OCI-M2 (cell line): ENCODE data around the gene USP51.
A peak's percentile ranks its signal among the peaks of the same experiment; 100 is the strongest.
"Not testable (repeated sequence)": the region's sequence is repeated elsewhere in the genome, so short reads cannot be mapped to it uniquely, and the experiment has no call there.

Source experiments
- DNase-seq: peaks from one replicate; lab custom pipeline; 2025; ENCODE audit not compliant: unreplicated experiment; lab: John Stamatoyannopoulos, UW

USP51 gene

DNA sequence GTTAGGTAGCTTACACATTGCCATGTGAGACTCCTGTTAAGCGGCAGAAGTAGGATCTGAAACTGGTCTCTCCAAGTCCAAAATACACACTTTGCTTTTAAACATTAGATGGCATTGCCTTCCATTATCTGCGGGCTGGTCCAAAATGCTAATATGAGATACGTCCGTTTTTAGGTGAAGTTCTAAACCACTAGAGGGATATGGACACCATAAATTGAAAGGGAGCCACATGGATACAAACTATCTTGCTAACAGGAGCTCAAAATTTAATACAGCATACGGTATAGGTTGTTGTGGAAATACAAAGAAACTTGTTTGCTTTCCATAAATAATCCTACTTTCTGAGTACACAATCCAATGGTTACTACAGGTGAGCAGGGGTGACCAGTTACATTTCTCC lies 23.9 kb downstream of the USP51 start:
- DNase-seq = not testable (repeated sequence)

DNA sequence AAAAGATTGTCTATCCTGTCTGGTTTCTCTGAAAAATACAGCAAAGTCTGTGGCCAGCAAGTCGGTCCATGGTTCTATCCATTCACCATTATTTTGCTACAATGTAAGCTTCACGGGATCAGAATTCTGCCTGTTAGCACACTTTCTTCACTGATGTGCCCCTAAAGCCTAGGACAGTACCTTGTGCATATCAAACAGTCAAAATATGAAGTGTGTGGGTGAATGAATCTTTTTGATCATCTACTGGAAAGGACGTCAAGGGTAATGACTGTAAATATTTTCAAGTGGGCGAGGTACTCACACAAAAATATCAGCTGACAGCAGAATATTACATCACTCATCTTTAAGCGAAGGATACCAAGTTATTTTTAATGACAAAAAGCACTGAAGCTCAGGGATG lies 24.5 kb downstream of the USP51 start:
- DNase-seq = not testable (repeated sequence)

DNA sequence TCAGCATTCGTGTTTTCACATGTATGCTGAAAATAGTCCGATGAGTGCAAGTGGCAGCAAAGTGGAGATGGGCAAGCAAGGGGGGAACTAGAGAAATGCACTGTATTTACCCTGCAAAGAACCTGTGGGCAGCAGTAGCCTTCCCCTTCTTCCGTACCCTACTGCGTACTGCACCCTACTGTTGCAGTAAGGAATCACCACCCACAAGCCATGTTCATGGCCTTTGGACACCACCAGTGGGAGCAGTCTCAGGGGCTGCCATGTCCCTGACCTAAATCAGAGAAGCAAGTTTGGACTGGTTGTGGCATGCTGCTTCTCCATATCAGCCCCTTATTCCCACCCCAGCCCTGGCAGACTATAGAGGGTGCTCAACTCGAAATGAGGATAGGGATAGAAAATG lies 25.6 kb downstream of the USP51 start:
- not testable (repeated sequence) for DNase-seq

DNA sequence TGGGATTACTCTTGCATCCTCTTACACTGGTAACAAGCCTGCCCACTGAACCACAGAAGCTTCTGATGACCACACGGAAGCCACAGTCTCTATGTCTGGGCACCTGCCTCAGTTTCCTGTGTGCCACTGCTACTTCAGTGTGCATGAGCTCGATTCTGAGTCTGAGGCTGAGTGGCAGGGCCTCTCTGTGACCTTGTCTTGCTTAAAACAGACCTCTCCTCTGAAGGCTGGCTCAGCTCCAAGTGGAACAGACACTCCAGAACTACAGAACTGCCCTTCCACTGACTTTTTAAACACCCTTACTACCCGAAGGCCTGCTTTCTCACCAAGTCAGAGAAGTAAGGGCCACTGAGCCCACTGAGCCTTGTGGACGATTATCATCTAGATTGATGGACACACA lies 29.7 kb downstream of the USP51 start:
- not testable (repeated sequence) for DNase-seq

DNA sequence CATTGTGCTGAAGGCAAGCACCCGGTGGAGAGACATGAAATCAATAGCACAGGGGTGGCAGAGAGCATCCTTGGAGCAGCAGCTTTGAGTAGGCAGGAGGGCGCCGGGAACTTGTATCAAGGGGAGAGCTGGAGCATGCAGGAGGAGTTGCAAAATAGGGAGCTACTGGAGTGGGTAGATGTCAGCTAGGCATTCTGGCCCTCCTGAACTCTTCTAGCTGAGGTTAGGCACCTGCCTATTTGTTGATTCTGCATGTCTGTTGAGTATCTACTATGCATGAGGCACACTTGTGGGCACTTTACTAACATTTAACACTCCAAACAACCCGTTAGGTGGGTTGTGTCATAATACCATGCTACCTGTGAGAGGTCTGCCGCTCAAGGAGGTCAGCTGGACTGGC lies 30.2 kb downstream of the USP51 start:
- DNase-seq = not testable (repeated sequence)

DNA sequence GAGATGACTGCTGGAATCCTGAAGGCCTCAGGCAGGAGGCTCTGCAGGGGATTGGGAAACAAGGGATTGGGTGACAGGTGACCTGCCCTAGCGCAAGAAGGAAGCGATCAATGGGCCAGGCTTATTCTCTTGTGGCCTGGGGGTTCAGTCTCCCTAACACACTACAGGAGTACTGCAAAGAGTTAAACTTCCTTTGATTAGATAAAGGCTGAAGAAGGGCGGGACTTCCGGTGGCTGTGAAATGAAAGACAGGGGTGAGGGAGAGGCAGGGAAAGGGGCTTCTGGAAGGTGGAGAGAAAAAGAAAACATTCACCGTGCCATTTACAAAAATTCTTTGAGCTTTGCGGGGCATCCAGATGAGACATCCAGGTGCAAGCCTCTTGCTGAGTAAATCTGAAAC lies 33.9 kb downstream of the USP51 start:
- not testable (repeated sequence) for DNase-seq

DNA sequence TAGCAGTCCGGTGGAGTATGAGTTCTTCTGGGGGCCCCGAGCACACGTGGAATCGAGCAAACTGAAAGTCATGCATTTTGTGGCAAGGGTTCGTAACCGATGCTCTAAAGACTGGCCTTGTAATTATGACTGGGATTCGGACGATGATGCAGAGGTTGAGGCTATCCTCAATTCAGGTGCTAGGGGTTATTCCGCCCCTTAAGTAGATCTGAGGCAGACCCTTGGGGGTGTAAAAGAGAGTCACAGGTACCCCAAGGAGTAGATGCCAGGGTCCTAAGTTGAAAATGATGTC lies 36.9 kb downstream of the USP51 start:
- no peak for DNase-seq

DNA sequence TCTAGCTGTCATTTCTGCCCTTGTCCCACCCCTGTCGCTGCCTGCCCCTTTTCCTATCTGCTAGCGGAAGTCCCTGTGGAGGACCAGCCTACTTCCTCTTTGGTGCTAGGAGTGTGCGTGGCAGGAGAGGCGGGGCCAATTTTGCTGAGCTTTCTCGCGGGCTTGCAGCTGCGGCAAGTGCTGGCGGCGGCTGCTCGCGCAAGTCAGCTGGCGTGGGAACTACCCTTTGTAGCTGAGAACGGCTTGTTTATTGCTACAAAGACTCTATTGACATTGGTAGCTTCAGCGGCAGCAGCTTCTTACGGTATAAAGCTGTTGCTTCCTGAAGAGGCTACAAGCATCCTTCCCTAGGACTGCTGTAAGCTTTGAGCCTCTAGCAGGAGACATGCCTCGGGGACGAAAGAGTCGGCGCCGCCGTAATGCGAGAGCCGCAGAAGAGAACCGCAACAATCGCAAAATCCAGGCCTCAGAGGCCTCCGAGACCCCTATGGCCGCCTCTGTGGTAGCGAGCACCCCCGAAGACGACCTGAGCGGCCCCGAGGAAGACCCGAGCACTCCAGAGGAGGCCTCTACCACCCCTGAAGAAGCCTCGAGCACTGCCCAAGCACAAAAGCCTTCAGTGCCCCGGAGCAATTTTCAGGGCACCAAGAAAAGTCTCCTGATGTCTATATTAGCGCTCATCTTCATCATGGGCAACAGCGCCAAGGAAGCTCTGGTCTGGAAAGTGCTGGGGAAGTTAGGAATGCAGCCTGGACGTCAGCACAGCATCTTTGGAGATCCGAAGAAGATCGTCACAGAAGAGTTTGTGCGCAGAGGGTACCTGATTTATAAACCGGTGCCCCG lies 37.4 kb downstream of the USP51 start, which contains the start of gene MAGEH1:
Gene MAGEH1 (plus strand): TSS at position 138 of the 843 bp plus-strand sequence. CDS start 248 bp downstream, at position 386.
- peak; percentile 24 for DNase-seq

DNA sequence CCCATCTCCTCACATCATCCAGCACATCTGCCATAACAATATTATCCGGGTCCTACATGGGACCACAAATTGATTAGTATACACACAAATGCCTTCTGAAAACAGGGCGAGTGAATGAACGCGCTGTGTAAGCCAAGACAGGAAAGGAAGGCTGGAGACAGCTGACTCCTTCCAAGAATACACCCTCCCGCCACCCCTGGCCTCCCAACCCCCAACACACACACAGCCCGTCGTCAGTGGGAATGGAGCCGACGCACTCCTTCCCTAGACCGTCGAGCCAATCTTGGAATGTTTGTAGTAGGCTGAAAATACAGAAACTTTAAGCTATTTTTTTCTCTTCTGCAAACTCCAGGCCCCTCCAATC lies 38.0 kb downstream of the USP51 start:
- DNase-seq = no peak

DNA sequence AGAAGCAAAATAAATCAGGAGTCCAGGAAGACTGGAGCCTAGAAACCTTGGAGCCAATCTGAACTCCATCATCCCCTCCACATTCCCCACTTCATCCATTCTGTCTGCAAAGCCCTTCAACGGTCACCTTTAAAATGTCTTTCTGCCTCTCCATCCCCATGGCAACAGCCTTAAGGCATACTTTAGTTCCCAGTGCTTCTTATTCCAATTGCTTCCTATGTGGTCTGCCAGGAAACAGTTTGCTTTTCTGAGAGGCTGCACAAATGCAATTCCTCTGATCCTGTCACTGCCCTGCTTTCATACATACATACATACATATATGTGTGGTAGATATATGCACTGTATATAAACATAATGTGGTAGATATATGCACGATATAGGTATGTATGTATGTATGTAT lies 38.5 kb downstream of the USP51 start:
- DNase-seq = no peak

DNA sequence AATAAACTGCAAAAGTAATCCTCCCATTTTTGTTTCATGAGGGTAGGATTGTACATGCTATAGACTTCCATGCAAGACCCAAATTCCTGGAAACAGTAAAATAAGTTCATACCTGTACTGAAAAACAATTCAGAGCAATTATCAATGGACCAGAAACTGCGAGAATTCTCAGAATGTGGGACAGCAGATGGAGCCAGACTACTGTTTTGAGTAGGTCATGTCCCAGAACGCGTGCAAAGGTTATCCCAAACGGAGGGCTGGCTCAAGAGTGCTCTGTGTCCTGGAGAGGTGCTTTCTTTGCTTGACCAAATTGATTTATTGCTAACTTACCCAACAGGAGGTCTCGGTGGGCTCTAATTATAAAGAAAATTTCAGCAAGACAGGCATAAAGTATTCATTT lies 39.4 kb downstream of the USP51 start:
- DNase-seq = no peak

DNA sequence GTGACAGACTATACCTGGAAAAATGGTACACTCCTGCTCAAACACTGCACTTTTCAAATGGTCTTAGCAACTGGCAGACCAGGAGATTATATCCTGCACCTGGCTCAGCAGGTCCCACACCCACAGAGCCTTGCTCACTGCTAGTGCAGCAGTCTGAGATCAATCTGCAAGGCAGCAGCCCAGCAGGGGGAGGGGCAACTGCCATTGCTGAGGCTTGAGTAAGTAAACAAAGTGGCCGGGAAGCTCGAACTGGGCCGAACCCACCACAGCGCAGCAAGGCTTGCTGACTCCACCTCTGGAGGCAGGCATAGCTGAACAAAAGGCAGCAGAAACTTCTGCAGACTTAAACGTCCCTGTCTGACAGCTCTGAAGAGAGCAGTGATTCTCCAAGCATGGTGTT lies 46.2 kb downstream of the USP51 start:
- DNase-seq = not testable (repeated sequence)
